ENCODE results near the gene LCOR. TPM values are rescaled to one million over a fixed set of nuclear protein-coding genes. Genes with fewer than 3 reads are reported as not detected.
"Not testable (repeated sequence)": the region's sequence is repeated elsewhere in the genome, so short reads cannot be mapped to it uniquely, and the experiment has no call there.

Gene LCOR
- total RNA-seq, 3 donors from 2014 or later = 70.4 to 106 (median 93.0) TPM

DNA sequence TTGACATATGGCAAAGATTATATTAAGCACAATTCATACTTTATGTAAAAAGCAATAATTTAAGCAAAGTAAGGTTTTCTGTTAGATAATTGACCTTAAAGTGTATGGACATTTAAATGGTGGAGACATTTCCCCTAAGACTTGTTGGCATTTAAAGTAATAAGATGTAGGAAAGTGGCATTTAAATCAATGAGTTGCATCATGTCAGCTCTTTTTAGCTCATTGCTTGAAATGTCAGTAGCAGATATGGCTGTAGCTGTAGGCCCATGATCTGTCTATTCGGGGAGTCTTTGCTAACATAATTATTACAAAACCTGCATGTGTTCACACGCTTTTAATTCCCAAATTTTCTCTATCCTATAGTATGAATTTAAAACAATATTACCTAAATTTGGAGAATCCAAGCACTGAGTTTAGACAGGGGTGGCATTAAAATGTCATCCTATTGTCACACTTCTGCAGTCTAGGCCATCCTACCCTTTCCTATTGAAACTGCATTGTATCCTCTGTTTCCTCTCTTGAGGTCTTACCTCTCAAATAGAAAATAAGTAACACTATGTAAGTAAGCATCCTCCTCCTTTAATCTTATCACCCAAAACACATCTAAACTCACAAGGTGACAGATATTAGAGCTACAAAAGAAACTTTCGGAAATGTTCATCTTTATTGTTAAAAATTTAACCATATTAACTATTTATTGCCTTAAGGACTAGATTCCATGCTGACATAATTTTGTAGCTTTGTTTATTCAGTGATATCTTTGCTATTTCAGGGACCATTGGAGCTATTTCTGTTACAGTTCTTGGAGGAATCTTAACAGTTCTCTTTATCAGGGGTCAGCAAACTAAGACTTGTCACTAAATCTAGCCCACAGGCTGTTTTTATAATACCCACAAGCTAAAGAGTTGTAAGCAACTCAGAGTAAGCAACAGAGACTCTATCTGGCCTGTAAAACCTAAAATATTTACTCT lies 91.2 kb downstream of the LCOR start:
- Histone ChIP-seq H3K4me1 (ENCODE audit: low read depth) (no peaks in the 10 kb centered on the region), H3K9me3 (no peaks in the 10 kb centered on the region), H3K36me3 (ENCODE audit: low read depth) (no peaks in the 10 kb centered on the region), H3K4me3 (no peak overlapping the region)
- DNase-seq (no peak), ATAC-seq (no peak)
- no peak for TF ChIP-seq CTCF (IDR thresholded peaks at IDR 0.05)
- intact Hi-C loops (cut with DNase I, micrococcal nuclease) = no loop called here

DNA sequence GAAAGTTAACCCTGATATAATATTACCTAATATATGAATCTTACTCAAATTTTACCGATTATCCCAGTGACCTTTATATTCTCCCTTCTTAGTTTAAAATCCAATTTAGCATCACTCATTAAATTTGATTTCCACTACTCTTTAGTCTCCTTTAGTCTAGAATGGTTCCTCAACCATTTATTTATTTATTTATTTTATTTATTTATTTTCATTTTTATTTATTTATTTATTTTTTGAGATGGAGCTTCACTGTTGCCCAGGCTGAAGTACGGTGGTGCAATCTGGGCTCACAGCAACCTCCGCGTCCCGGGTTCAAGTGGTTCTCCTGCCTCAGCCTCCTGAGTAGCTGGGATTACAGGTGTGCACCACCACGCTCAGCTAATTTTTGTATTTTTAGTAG lies 92.8 kb downstream of the LCOR start:
- ATAC-seq (no peak), DNase-seq (no peak)
- H3K9me3 ChIP-seq = no peaks in the 10 kb centered on the region
- H3K36me3 ChIP-seq (ENCODE audit: low read depth) = no peaks in the 10 kb centered on the region
- intact Hi-C loops (cut with DNase I, micrococcal nuclease) = no loop called here
- TF ChIP-seq CTCF (IDR thresholded peaks at IDR 0.05) = no peak
- H3K4me1 ChIP-seq (ENCODE audit: low read depth) = no peaks in the 10 kb centered on the region
- no peak overlapping the region for H3K4me3 ChIP-seq

GRCh38 chr10:96930469-96930868 lies 98.4 kb downstream of the LCOR start:
- DNase-seq (no peak), ATAC-seq (no peak)
- H3K4me3 ChIP-seq = no peak overlapping the region
- H3K9me3 ChIP-seq = no peaks in the 10 kb centered on the region
- no peaks in the 10 kb centered on the region for H3K4me1 ChIP-seq (ENCODE audit: low read depth)
- H3K36me3 ChIP-seq (ENCODE audit: low read depth) = no peaks in the 10 kb centered on the region
- intact Hi-C loops (cut with DNase I, micrococcal nuclease) = no loop called here
- TF ChIP-seq CTCF (IDR thresholded peaks at IDR 0.05) = no peak

GRCh38 chr10:96935148-96935547 lies 103.0 kb downstream of the LCOR start:
- no peak for TF ChIP-seq CTCF (IDR thresholded peaks at IDR 0.05)
- intact Hi-C loops (cut with DNase I, micrococcal nuclease) = no loop called here
- no peaks in the 10 kb centered on the region for H3K36me3 ChIP-seq (ENCODE audit: low read depth)
- no peak for ATAC-seq
- no peak overlapping the region for H3K4me3 ChIP-seq
- no peak for DNase-seq
- H3K4me1 ChIP-seq (ENCODE audit: low read depth) = no peaks in the 10 kb centered on the region
- H3K9me3 ChIP-seq = no peaks in the 10 kb centered on the region

GRCh38 chr10:96935810-96936209 lies 103.7 kb downstream of the LCOR start:
- intact Hi-C loops (cut with DNase I, micrococcal nuclease) = no loop called here
- ATAC-seq (no peak), DNase-seq (no peak)
- Histone ChIP-seq H3K9me3 (no peaks in the 10 kb centered on the region), H3K36me3 (ENCODE audit: low read depth) (no peaks in the 10 kb centered on the region), H3K4me1 (ENCODE audit: low read depth) (no peaks in the 10 kb centered on the region), H3K4me3 (no peak overlapping the region)
- no peak for TF ChIP-seq CTCF (IDR thresholded peaks at IDR 0.05)

- ATAC-seq; H3K36me3 ChIP-seq (ENCODE audit: low read depth); H3K9me3 ChIP-seq; intact Hi-C loops (cut with DNase I, micrococcal nuclease); H3K4me3 ChIP-seq; H3K4me1 ChIP-seq (ENCODE audit: low read depth); DNase-seq: not testable (repeated sequence)
These were observed 111.1 kb downstream of the LCOR start for GRCh38 chr10:96943161-96943560.
